K562 (cell line): ENCODE data around the gene ZNF385C. TPM values are rescaled to one million over a fixed set of nuclear protein-coding genes. Genes with fewer than 3 reads are reported as not detected.

ENCODE experiments used
- ATAC-seq: fragments of 200-7000 bp; cut with Tn5 transposase; 3 replicates; pipeline ENCODE4 v1.9.1; 2020; ENCODE audit warnings: moderate library complexity
- BruUV-seq: library from RNA; stranded (reverse); fragments of 400-500 nt; replicated peaks from 2 replicates; lab custom pipeline; 2021; lab: Mats Ljungman, UMichigan
- CTCF ChIA-PET: fragments of 300-600 bp; formaldehyde crosslinking; extraction: SDS; loops from one replicate; lab custom pipeline; 2021; ENCODE audit warnings: low intra/inter-chr PET ratio; lab: Yijun Ruan, JAX
- POLR2A ChIA-PET: fragments of 300-600, 350-650 bp; sonication (Branson Sonifier 250); formaldehyde crosslinking; extraction: SDS; loops from one replicate; lab custom pipeline; 2021; ENCODE audit warnings: antibody characterized with exemption, inconsistent platforms; lab: Yijun Ruan, JAX
- DNase-seq, 4 experiments: peaks; one replicate each; pipeline versions ENCODE4 v3.0.0 to v3.0.0-alpha.2; 2011 to 2018; ENCODE audit warnings: low spot score in 3 of 4, mixed read lengths in 3 of 4; ENCODE audit errors: extremely low read depth in 1 of 4
- FAIRE-seq: peaks from 2 replicates; lab custom pipeline; 2011; peaks lifted over from hg19 to GRCh38; lab: Jason Lieb, UNC
- H2AFZ ChIP-seq: 2 replicates; pipeline ENCODE4 v1.6.0; 2011; ENCODE audit warnings: low read depth, low read length, control low read depth, inconsistent platforms
- H3K27ac ChIP-seq: fragments of 200-600 bp; 3 replicates; pipeline ENCODE4 v1.8.0; 2011; ENCODE audit warnings: low read depth, mild to moderate bottlenecking, control low read depth, inconsistent platforms, low read length, moderate library complexity, mixed read lengths; ENCODE audit errors: extremely low read depth
- H3K27me3 ChIP-seq, 2 experiments: fragments of 300-600 bp in 1 of 2; 2 replicates in 1 of 2; 3 replicates in 1 of 2; pipeline versions ENCODE4 v1.6.0 to v1.8.0; 2011; ENCODE audit warnings: inconsistent platforms in 2 of 2, low read length in 2 of 2, mild to moderate bottlenecking in 1 of 2, mixed read lengths in 1 of 2, moderate library complexity in 1 of 2; ENCODE audit not compliant: control insufficient read depth in 2 of 2, insufficient read depth in 2 of 2
- H3K36me3 ChIP-seq: fragments of 300-600 bp; 3 replicates; pipeline ENCODE4 v1.8.0; 2011; ENCODE audit warnings: mild to moderate bottlenecking, low read length, inconsistent platforms; ENCODE audit not compliant: control insufficient read depth, insufficient read depth
- H3K4me1 ChIP-seq, 2 experiments: fragments of 200-600 bp in 1 of 2; replicated peaks in 1 of 2; 2 replicates in 1 of 2; 3 replicates in 1 of 2; pipeline versions ENCODE4 v1.5.1 to v1.8.0; 2011; ENCODE audit warnings: inconsistent platforms in 2 of 2, low read length in 2 of 2, mild to moderate bottlenecking in 1 of 2, mixed read lengths in 1 of 2, moderate library complexity in 1 of 2; ENCODE audit not compliant: control insufficient read depth in 2 of 2, insufficient read depth in 2 of 2
- H3K4me2 ChIP-seq: 2 replicates; pipeline ENCODE4 v1.6.1; 2011; ENCODE audit warnings: low read length, control low read depth, inconsistent platforms, mixed read lengths; ENCODE audit not compliant: insufficient read depth
- H3K4me3 ChIP-seq: fragments of 200-600 bp; sonication (generic), shearing (Covaris generic); 2 replicates; pipeline ENCODE4 v1.5.1; 2016; ENCODE audit warnings: control low read depth, inconsistent platforms
- H3K79me2 ChIP-seq: fragments of 200-600 bp; 3 replicates; pipeline ENCODE4 v1.8.0; 2011; ENCODE audit warnings: low read length, inconsistent platforms; ENCODE audit not compliant: control insufficient read depth, insufficient read depth
- H3K9ac ChIP-seq, 2 experiments: 2 replicates each; pipeline versions ENCODE4 v1.6.0 to v1.6.1; 2011; ENCODE audit warnings: low read depth in 2 of 2, low read length in 2 of 2, control low read depth in 1 of 2, inconsistent platforms in 1 of 2, mild to moderate bottlenecking in 1 of 2, mixed read lengths in 1 of 2; ENCODE audit not compliant: insufficient read depth in 1 of 2
- H3K9me1 ChIP-seq: one replicate; pipeline ENCODE4 v1.6.0; 2011; ENCODE audit warnings: inconsistent platforms, mild to moderate bottlenecking, low read length, moderate library complexity; ENCODE audit not compliant: control insufficient read depth, insufficient read depth
- H3K9me3 ChIP-seq: replicated peaks from 2 replicates; pipeline ENCODE4 v1.5.1; 2011; ENCODE audit warnings: low read depth, low read length, inconsistent platforms; ENCODE audit not compliant: control insufficient read depth, insufficient read depth
- H4K20me1 ChIP-seq: replicated peaks from 2 replicates; pipeline ENCODE4 v1.6.1; 2011; ENCODE audit warnings: low read length, inconsistent platforms, mixed read lengths; ENCODE audit not compliant: control insufficient read depth, insufficient read depth
- DACH1 ChIP-seq: fragments of 450-650 bp; IDR thresholded peaks from 2 replicates; pipeline ENCODE4 v1.6.1; 2018; ENCODE audit not compliant: partially characterized antibody
- DPF2 ChIP-seq: fragments of 450-650 bp; IDR thresholded peaks from 2 replicates; pipeline ENCODE4 v1.6.1; 2016
- FOXK2 ChIP-seq, 2 experiments: fragments of 450-650 bp; IDR thresholded peaks in 1 of 2; conservative IDR thresholded peaks in 1 of 2; 2 replicates each; pipeline ENCODE4 v1.6.1; 2016; ENCODE audit warnings: low read depth in 2 of 2, mild to moderate bottlenecking in 1 of 2
- RAD21 ChIP-seq, 2 experiments: fragments of 250-450 bp in 1 of 2; fragments of 450-650 bp in 1 of 2; sonication (Bioruptor Pico) in 1 of 2; formaldehyde crosslinking in 1 of 2; IDR thresholded peaks in 1 of 2; conservative IDR thresholded peaks in 1 of 2; 2 replicates each; pipeline versions ENCODE4 v1.4.0 to v1.8.0; 2020 to 2022; ENCODE audit warnings: mild to moderate bottlenecking in 2 of 2, moderate library complexity in 1 of 2
- ZNF764 ChIP-seq: fragments of 250-450 bp; sonication (Bioruptor Pico); IDR thresholded peaks from 2 replicates; pipeline ENCODE4 v1.4.0; 2020; ENCODE audit warnings: low read depth, mild to moderate bottlenecking, moderate library complexity
- WGBS: fragments of 100-300 bp; shearing (Covaris generic); methylation state at CpG from one replicate; pipeline ENCODE4 v1.1.6; 2016; ENCODE audit warnings: low coverage, mixed read lengths; ENCODE audit not compliant: insufficient coverage; ENCODE audit errors: missing lambda C conversion rate; 5-methylcytosine and 5-hydroxymethylcytosine counted together
- in situ Hi-C: fragments of 300-500 bp; cut with MboI; formaldehyde crosslinking; loops from 4 replicates; pipeline ENCODE4 v1.15.0; 2018; ENCODE audit warnings: inconsistent platforms, mixed read lengths
- intact Hi-C: fragments of 100-400 bp; cut with micrococcal nuclease; formaldehyde crosslinking; loops from 2 replicates; pipeline ENCODE4 v1.14.2; 2022
- polyA plus RNA-seq, 8 experiments: library from polyadenylated mRNA; depleted of rRNA in 4 of 8; stranded (reverse) in 5 of 8; unstranded in 3 of 8; fragments of >200 nt; fragmentation: Nextera tagmentation in 2 of 8; fragmentation: Illumina TruSeq in 1 of 8; extraction: Ambion mirVana in 2 of 8; extraction: Trizol in 1 of 8; gene quantifications; 2 replicates each; pipeline versions ENCODE4 v1.2.1 to v1.2.3, GENCODE V29; 2011 to 2014; ENCODE audit warnings: inconsistent platforms in 1 of 8, missing spikeins in 1 of 8
- total RNA-seq, 7 experiments: library from RNA; depleted of rRNA in 6 of 7; stranded (reverse); fragments of >200 nt in 6 of 7; fragmentation: Illumina TruSeq in 2 of 7; extraction: Trizol in 2 of 7; gene quantifications; 2 replicates each; pipeline versions ENCODE4 v1.2.1 to v1.2.3, GENCODE V29; 2011 to 2021; ENCODE audit warnings: low replicate concordance in 1 of 7
- TF ChIP-seq, protein P1 (sequence below): fragments of 250-450 bp; sonication (Bioruptor Pico); IDR thresholded peaks from 2 replicates; pipeline ENCODE4 v1.8.0; 2021; ENCODE audit warnings: moderate library complexity, mild to moderate bottlenecking, inconsistent platforms
- TF ChIP-seq, protein P2 (sequence below), 2 experiments: fragments of 450-650 bp; formaldehyde crosslinking in 1 of 2; IDR thresholded peaks; 2 replicates each; pipeline versions ENCODE4 v1.4.0 to v1.6.1; 2014 to 2020; ENCODE audit warnings: mild to moderate bottlenecking in 2 of 2, borderline replicate concordance in 1 of 2, low read depth in 1 of 2

Gene ZNF385C
- total and polyA plus RNA-seq, 9 of the 15 experiments (the other 6 are each of a cell fraction or from before 2014, with no cell fraction given) = 0.03 to 0.35 (median 0.18) TPM; not detected in 1

- peaks cover 11 to 30% of the 10 kb centered on the region in 2 experiments; a peak in 4 of 5 replicates for H3K4me1 ChIP-seq
- no peak overlapping the region for H3K27ac ChIP-seq
- no peak for FAIRE-seq
- H3K27me3 ChIP-seq = peaks cover 0 to 12% of the 10 kb centered on the region in 2 experiments; a peak in 3 of 5 replicates
- H3K9me1 ChIP-seq = no peaks in the 10 kb centered on the region
- ChIA-PET CTCF (interaction anchor here (0.6 kb wide), 1 partner anchor 88 kb away, joined by 5 read pairs; no protein-coding TSS in a partner anchor), POLR2A (interaction anchor here (0.6 to 2.7 kb wide), 4 partner anchors 9 to 72 kb away, joined by 3 to 7 read pairs (median 4); no protein-coding TSS in a partner anchor)
- DNase-seq = no peak
- H3K4me2 ChIP-seq = no peak overlapping the region
- no peaks in the 10 kb centered on the region for H3K36me3 ChIP-seq
- H3K79me2 ChIP-seq = no peaks in the 10 kb centered on the region
- WGBS = 55% methylated on average over 13 of the region's 14 CpGs
- H3K9me3 ChIP-seq = no peaks in the 10 kb centered on the region
- no peak overlapping the region for H3K4me3 ChIP-seq
- H4K20me1 ChIP-seq = no peaks in the 10 kb centered on the region; the same call in 1 of the 2 replicates
- no TSS peak for BruUV-seq
- ATAC-seq = no peak
- intact Hi-C loops = no loop called here
- H3K9ac ChIP-seq = no peak overlapping the region
- in situ Hi-C loops = no loop called here
- no peak overlapping the region for H2AFZ ChIP-seq
- no peak for TF ChIP-seq DACH1
- TF ChIP-seq DPF2 = no peak
- TF ChIP-seq FOXK2 (conservative IDR thresholded peaks at IDR 0.05 in 1 of 2, IDR thresholded peaks at IDR 0.05 in 1 of 2; ENCODE audit: low read depth in 2 of 2) = no peak
- no peak for TF ChIP-seq ZNF764 (CRISPR knock-in tag)
- TF ChIP-seq, protein P1, sequence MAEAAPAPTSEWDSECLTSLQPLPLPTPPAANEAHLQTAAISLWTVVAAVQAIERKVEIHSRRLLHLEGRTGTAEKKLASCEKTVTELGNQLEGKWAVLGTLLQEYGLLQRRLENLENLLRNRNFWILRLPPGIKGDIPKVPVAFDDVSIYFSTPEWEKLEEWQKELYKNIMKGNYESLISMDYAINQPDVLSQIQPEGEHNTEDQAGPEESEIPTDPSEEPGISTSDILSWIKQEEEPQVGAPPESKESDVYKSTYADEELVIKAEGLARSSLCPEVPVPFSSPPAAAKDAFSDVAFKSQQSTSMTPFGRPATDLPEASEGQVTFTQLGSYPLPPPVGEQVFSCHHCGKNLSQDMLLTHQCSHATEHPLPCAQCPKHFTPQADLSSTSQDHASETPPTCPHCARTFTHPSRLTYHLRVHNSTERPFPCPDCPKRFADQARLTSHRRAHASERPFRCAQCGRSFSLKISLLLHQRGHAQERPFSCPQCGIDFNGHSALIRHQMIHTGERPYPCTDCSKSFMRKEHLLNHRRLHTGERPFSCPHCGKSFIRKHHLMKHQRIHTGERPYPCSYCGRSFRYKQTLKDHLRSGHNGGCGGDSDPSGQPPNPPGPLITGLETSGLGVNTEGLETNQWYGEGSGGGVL = no peak
- TF ChIP-seq RAD21 (CRISPR knock-in tag; conservative IDR thresholded peaks at IDR 0.05 in 1 of 2, IDR thresholded peaks at IDR 0.05 in 1 of 2) = peak in 1 of 2 experiments; percentile 16; a peak in 1 of 4 replicates
- TF ChIP-seq, protein P2, sequence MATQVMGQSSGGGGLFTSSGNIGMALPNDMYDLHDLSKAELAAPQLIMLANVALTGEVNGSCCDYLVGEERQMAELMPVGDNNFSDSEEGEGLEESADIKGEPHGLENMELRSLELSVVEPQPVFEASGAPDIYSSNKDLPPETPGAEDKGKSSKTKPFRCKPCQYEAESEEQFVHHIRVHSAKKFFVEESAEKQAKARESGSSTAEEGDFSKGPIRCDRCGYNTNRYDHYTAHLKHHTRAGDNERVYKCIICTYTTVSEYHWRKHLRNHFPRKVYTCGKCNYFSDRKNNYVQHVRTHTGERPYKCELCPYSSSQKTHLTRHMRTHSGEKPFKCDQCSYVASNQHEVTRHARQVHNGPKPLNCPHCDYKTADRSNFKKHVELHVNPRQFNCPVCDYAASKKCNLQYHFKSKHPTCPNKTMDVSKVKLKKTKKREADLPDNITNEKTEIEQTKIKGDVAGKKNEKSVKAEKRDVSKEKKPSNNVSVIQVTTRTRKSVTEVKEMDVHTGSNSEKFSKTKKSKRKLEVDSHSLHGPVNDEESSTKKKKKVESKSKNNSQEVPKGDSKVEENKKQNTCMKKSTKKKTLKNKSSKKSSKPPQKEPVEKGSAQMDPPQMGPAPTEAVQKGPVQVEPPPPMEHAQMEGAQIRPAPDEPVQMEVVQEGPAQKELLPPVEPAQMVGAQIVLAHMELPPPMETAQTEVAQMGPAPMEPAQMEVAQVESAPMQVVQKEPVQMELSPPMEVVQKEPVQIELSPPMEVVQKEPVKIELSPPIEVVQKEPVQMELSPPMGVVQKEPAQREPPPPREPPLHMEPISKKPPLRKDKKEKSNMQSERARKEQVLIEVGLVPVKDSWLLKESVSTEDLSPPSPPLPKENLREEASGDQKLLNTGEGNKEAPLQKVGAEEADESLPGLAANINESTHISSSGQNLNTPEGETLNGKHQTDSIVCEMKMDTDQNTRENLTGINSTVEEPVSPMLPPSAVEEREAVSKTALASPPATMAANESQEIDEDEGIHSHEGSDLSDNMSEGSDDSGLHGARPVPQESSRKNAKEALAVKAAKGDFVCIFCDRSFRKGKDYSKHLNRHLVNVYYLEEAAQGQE (IDR thresholded peaks at IDR 0.05; ENCODE audit: borderline replicate concordance) = peak; percentile 15; the same call in 1 of the 2 replicates
- TF ChIP-seq, protein P2 (CRISPR knock-in tag; IDR thresholded peaks at IDR 0.05; ENCODE audit: low read depth) = no peak
Observed at GRCh38 chr17:42098730-42099399, 592 bp upstream of the ZNF385C start.
